Putamen (tissue), 1 donor: ENCODE data around the gene KCNT1.

ENCODE experiments used
- DNase-seq: peaks from one replicate; pipeline ENCODE4 v3.0.0-alpha.2; 2016; ENCODE audit warnings: low spot score

KCNT1 gene

DNA sequence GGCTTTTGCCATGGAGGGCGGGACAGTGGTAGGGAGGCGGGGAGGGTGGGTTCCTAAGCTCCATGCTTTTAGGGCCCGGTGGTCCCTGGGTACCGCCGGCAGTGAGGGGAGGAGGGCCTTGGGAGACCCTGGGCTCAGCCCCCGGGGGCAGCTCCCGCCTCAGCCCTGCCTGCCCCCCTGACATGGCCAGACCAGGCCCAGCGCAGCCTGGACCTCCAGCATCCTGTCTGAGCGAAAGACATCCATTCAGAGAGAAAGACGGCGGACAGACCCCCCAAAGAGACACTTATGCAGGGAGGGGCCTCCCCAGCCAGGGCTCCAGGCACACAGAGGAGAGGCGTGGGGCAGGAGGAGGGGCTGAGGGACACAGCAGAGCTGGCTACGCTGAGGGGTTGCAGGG is 45.3 kb downstream of the KCNT1 start:
- DNase-seq = no peak

DNA sequence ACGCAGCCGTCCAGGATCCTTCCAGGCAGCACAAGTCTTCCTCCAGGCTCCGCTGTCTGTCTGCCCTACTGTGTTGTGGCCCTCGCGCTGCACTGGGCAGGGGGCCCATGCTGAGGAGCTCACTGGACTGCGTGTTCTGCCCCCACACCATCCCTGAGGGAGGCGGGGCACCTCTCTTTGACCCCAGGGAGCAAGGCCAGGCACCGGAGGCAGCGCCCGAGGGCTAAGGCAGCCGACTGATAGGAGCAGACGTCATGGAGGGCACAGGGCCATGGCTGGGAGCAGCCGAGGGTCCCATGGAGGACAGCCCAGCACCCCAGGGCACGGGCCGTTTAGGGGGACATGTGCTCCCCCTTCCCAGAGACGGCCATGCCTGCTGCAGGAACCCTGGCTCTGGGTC is 46.7 kb downstream of the KCNT1 start:
- no peak for DNase-seq

DNA sequence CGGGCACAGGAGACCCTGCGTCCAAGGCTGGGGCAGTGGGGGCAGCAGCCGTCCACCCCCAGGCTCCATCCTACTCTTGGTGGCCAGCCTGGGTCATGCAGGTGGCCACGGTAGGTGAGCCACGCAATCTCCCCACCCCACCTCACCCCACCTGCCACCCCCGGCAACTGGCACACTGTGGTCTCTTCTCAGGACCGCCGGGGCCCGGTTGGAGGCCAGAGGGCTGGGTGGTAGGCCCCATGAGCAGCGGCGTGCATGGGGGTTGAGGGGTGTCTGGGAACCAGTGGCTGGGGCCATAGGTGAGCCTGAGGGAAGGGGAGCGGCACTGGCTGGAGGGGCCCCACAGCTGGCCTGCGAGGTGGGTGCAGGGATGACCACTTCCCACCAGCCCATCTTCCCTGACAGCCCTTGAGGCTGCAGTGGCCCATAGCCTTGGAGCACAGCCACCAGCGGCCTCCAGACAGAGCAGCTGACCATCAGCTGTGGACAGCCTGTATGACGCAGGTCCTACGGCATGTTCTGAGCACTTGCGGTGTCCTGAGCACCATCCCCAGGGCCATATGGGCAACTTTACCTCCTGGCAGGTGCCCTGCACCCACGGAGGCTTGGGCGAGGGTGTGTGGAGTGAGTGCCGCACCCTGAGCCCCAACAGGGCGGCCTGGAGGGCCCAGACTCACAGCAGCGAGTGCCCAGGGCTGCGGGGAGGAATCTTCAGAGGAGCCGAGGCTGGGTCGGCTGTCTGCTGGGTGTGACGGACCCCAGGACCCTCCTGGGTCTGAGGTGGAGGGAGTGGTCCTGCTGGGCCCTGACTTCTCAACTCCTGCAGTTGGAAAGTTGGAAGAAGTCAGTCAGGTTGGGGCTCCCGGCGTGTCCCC is 47.4 kb downstream of the KCNT1 start:
- DNase-seq = no peak

DNA sequence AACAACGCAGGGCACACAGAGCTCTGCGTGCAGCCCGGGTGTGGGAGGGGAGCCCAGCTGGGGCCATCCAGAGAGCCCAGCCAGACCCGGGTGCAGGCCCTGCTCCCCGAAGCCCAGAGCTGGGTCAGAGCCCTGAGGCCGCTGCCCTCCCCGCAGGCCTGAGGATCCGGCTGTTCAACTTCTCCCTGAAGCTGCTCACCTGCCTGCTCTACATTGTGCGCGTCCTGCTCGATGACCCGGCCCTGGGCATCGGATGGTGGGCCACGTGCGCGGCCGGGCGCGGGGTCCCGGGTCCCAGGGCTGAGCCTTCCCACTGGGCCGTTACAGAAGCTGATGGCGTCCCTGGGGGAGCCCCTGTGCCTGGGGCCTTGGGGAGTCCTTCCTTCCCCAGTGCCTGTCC is 48.8 kb downstream of the KCNT1 start:
- no peak for DNase-seq

DNA sequence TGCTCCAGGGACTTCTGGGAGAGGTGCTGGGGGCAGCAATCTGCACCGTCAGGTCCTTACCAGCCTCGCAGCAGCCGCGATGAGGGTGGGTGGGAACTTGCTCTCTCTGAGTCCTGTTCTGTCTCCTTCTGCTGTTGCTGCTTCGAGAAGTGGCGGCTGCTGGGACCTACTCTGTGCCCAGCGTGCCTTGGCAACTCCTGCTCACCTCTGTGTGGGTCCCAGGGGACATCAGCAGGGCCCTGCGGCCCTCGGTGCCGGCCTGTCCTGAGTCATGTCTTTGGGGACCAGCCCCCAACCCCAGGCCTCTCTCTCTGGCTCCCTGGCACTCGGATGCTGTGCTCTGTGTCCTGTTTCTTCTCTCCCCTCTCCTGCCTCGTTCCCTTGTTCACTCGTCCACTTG is 49.5 kb downstream of the KCNT1 start:
- no peak for DNase-seq

DNA sequence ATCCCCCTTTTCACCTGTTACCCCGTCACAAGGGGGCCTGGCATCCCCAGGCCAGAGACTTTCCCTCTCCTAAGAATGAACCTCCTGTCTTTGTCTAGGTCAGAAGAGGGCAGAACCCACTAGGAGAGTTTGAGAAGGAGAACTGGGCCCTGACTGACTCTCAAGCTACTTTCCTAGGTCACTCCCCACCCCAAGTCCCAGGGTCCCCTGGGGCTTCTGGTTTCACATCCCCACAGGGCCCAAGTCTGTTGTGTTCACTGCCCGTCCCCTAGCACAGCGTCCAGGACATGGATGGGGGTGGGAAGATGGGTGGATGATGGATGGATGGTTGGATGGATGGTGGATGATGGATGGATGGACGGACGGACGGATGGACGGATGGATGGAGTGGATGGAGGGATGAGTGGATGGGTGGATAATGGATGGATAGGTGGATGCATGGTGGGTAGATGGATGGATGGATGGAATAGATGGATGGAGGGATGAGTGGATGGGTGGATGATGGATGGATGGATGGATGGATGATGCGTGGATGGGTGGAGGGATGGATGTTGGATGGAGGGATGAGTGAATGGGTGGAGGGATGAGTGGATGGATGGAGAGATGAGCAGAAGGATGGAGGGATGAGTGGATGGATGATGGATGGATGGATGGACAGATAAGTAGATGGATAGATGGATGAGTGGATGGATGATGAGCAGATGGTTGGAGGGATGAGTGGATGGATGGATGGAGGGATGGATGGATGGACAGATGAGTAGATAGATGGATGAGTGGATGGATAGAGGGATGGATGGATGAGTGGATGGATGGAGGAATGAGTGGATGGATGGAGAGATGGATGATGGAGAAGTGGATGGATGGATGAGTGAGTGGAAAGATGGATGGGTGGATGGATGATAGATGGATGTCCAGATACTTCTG is 50.6 kb downstream of the KCNT1 start:
- DNase-seq = no peak

DNA sequence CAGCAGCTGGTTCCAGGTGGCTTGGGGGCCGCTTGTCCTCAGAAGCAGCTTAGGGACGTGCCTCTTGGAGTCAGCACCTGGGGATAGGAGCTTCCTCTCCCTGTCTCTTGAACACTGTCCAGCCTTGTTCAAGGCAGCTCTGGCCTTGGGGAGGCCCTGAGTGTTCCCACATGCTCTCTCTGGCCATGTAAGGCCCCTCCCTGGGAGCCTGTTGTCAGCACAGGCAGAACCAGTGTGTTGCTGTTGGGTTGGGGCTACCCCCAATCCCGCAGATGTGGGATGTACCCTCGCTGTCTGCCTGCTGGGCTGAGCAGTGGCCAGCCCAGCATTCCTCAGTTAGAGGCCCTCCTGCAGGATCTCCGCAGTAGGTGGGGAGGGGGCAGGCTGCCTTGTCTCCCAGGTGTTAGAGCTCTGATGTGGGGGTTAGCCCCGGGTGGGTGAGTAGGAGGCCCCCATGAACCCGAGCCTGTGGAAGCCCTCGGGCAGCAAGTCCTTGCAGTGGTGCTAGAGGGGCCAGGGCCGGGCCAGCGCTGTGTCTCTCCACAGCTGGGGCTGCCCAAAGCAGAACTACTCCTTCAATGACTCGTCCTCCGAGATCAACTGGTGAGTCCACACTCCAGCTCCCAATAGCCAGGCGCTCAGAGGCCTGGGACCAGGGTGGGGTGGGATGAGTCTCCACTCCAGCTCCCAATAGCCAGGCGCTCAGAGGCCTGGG is 51.6 kb downstream of the KCNT1 start:
- no peak for DNase-seq

DNA sequence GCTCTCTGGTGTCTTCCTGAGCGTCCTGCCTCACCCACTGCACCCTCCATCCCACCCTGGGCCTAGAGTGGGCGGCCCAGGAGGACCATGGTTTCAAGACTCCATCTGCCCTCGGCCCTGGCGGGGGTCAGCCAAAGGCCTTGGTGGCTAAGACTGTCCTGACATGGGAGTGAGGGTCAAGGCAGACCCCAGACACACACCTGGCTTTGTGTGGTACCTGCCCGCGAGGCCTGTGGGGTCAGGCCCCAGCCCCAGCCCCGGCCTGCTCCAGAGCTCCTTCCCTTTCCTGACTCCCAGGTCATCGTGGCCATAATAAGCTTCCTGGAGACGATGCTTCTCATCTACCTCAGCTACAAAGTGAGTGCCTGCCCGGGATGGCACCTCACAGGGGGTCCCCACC is 54.6 kb downstream of the KCNT1 start:
- no peak for DNase-seq

GRCh38 chr9:135757356-135757755 is 55.4 kb downstream of the KCNT1 start:
- DNase-seq = no peak

DNA sequence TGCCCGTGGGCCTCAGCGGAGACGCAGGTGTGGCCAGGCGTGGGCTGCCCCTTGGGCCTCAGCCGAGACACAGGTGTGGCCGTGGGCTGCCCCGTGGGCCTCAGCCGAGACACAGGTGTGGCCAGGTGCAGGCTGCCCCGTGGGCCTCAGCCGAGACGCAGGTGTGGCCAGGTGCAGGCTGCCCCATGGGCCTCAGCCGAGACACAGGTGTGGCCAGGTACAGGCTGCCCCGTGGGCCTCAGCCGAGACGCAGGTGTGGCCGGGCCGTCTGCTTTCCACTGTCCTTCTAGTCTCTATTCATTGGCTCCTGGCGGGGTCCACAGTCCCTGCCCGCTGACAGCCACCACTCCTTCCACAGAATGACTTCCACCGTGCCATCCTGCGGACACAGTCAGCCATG is 56.1 kb downstream of the KCNT1 start:
- DNase-seq = no peak

GRCh38 chr9:135758870-135759269 is 56.9 kb downstream of the KCNT1 start:
- DNase-seq = no peak

DNA sequence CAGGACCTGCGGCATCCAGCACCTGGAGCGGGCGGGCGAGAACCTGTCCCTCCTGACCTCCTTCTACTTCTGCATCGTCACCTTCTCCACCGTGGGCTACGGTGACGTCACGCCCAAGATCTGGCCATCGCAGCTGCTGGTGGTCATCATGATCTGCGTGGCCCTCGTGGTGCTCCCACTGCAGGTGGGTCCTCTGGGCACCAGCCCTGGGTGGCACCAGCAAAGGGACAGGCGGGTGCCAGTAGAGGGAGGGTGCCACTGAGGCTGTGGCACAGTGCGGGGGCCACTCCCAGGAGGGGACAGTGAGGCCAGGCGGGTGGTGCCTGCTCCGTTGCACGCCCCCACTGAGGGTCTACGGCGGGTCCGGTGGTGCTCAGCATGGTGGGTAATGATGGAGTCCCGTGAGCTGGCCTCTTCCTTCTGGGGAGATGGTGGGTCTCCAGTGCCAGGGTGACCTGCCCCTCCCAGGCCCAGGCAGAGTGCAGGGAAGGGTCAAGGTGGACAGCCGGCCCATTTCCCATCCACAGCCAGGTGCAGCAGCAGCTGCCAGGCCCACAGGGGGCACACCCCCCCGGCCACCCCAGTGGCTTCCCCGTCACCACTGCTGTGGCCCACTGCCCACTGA is 57.8 kb downstream of the KCNT1 start:
- DNase-seq = no peak

DNA sequence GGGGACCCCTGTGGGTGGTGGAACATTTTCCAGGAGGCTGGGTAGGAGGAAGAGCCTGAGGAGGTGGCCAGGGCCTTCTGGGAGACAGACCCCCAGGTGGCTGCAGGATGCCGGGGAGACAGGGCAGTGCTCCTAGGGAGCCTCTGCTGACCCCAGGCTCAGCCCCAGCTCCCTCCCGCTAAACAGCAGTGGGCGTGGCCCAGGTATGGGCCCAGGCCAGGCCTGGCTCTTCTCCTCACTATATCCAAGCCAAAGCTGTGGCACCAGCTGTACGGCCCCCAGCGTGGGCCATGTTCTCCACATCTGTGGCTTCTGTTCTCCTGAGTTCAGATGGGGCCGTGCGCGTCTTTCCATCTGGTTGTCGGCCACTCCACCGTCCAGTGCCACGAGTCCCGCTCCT is 58.5 kb downstream of the KCNT1 start:
- no peak for DNase-seq

GRCh38 chr9:135761150-135761844 is 59.3 kb downstream of the KCNT1 start:
- DNase-seq = peak; percentile 80

DNA sequence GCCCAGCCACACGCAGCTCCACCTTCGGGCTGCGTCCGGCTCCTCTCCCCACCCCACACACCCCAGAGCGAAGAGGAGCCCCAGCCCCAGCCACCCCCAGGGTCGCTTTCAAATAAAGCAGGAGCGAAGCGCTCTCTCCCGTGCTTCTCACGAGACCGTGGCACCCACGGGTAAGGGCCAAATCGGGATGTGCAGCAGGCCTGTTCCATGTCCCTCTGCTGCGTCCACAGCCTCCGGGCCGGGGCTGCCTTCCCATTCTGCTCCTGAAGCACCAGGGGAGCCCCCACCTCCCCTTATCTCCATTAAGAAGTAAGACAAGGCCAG is 59.8 kb downstream of the KCNT1 start:
- no peak for DNase-seq

- DNase-seq = no peak
Measured at GRCh38 chr9:135762921-135763320, 60.9 kb downstream of the KCNT1 start.

DNA sequence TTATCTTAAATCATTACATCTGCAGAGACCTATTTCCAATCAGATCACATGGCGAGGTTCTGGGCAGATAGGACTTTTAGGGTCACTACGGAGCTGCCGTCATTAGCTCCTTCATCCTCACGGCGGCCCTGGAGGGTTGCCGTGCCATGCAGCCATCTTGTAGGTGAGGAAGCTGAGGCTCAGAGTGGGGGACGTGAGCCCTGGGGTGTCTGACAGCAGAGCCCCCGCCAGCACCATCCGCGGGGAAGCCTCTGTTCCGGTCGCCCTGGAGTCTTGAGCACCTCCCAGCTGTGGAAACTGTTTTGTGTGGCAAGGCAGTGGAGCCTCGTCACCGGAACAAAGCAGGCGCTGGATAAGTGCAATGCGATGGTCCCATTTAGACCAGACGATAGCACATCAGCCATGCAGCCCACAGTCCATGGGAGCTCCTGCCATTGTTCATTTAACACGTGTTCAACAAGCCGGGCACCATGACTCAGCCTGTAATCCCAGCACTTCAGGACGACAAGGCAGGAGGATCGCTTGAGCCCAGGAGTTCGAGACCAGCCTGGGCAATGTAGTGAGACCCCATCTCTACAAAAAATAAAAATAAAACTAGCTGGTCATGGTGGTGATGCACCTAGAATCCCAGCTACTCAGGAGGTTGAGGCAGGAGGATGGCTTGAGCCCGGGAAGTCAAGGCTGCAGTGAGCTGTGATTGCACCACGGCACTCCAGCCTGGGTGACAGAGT is 61.9 kb downstream of the KCNT1 start:
- DNase-seq = no peak

DNA sequence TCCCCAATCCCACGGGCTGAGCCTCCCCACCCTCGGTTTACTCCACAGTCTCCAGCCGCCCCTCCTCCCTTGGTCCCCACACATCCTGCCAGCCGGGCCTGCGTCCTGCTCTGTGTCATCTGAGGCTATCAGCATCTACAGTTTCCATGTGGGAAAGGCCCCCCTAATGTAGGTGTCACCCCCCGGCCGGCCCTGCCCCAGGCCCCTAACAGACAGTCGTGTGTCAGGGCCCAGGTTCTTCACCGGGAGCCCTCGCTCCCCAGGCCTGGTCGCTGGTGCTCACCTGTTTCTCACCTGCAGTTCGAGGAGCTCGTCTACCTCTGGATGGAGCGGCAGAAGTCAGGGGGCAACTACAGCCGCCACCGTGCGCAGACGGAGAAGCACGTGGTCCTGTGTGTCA is 62.7 kb downstream of the KCNT1 start:
- DNase-seq = no peak

- no peak for DNase-seq
Measured at GRCh38 chr9:135765416-135765815, 63.4 kb downstream of the KCNT1 start.

DNA sequence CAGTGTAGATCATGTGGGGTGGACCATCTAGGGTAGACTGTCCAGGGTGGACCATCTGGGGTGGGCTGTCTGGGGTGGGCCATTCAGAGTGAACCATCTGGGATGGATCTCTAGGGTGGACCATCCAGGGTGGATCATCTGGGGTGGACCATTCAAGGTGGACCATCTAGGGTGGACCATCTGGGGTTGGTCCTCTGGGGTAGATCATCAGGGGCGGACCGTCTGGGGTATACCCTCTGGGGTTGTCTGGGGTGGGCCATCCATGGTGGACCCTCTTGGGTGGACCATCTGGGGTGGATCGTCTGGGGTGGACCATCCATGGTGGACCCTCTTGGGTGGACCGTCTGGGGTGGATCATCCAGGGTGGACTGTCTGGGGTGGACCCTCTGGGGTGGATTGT is 64.3 kb downstream of the KCNT1 start:
- DNase-seq = no peak

GRCh38 chr9:135766707-135767106 is 64.7 kb downstream of the KCNT1 start:
- DNase-seq = peak; percentile 80
